ENCODE data around the gene MOGAT1.

DNA sequence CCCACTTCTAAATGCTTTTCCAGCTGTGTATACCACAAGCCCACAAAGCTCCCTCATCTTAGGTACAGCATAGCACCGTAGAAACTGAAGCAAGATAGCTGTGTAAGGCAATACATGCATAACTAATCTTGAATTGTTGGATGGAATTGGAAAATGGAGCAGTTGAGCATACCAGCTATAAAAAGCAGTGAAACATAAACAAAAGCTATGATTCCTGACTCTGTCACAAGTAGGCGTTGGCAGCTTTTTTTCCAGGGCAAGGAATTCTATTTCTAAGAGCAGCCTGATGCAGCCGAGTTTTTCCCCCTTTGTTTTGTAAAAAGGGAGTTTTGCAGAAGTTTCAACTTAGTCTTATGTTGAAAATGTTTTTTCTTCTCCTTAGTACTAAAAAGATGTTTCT, 32.4 kb downstream of the MOGAT1 start:
- TF ChIP-seq, protein P1, sequence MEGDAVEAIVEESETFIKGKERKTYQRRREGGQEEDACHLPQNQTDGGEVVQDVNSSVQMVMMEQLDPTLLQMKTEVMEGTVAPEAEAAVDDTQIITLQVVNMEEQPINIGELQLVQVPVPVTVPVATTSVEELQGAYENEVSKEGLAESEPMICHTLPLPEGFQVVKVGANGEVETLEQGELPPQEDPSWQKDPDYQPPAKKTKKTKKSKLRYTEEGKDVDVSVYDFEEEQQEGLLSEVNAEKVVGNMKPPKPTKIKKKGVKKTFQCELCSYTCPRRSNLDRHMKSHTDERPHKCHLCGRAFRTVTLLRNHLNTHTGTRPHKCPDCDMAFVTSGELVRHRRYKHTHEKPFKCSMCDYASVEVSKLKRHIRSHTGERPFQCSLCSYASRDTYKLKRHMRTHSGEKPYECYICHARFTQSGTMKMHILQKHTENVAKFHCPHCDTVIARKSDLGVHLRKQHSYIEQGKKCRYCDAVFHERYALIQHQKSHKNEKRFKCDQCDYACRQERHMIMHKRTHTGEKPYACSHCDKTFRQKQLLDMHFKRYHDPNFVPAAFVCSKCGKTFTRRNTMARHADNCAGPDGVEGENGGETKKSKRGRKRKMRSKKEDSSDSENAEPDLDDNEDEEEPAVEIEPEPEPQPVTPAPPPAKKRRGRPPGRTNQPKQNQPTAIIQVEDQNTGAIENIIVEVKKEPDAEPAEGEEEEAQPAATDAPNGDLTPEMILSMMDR (IDR thresholded peaks at IDR 0.05) = no peak
- no peak for TF ChIP-seq POLR2AphosphoS5 (IDR thresholded peaks at IDR 0.05; ENCODE audit: low read depth, low read length)
- no peak for TF ChIP-seq TCF7L2 (IDR thresholded peaks at IDR 0.05; ENCODE audit: low read depth, low read length)
- TF ChIP-seq SIN3A (IDR thresholded peaks at IDR 0.05; ENCODE audit: borderline replicate concordance, insufficient read depth, low read depth, low read length) = no peak
